SH-SY5Y (cell line): ENCODE results near the gene TTC27.

ENCODE experiments used
- GATA2 ChIP-seq: IDR thresholded peaks from 2 replicates; pipeline ENCODE4 v1.6.1; 2011; ENCODE audit warnings: mild to moderate bottlenecking, low read depth, low read length
- GATA3 ChIP-seq: IDR thresholded peaks from 2 replicates; pipeline ENCODE4 v1.6.1; 2011; ENCODE audit warnings: low read depth, mild to moderate bottlenecking, low read length, moderate library complexity

GRCh38 chr2:32780961-32781360, 153.1 kb downstream of the TTC27 start:
- TF ChIP-seq GATA2 (no peak), GATA3 (no peak)
